Fibroblast of skin of left quadriceps (primary cell): Measurements from ENCODE around the gene CGREF1.
"Not testable (repeated sequence)": the region's sequence is repeated elsewhere in the genome, so short reads cannot be mapped to it uniquely, and the experiment has no call there.

ENCODE experiments used
- DNase-seq, 2 experiments: peaks; one replicate each; pipeline ENCODE4 v3.0.0-alpha.2; 2013; ENCODE audit warnings: low read depth in 2 of 2

The CGREF1 gene

GRCh38 chr2:27137322-27137935, 18.5 kb upstream of the CGREF1 start:
- DNase-seq: no peak

DNA sequence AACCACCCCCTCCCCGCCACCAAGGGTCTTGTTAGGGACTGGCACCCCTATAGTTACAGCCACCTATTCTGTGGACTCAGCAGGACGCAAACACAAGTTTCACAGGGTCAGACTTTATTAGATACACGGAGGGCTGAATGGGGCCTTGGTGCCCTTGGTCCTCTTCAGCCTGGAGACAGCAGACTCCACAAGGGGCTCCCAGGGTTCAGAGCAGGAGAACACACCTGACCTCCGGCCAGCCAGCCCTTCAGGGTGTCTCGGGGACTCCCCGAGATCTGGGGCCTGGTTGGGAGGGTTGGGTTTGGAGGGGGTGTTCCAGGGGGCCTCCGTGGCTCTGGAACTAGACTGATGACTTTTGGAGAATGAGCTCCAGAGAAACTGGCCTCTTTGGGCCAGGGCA, 17.8 kb upstream of the CGREF1 start:
- no peak for DNase-seq

GRCh38 chr2:27135478-27135955, 16.6 kb upstream of the CGREF1 start:
- no peak for DNase-seq

DNA sequence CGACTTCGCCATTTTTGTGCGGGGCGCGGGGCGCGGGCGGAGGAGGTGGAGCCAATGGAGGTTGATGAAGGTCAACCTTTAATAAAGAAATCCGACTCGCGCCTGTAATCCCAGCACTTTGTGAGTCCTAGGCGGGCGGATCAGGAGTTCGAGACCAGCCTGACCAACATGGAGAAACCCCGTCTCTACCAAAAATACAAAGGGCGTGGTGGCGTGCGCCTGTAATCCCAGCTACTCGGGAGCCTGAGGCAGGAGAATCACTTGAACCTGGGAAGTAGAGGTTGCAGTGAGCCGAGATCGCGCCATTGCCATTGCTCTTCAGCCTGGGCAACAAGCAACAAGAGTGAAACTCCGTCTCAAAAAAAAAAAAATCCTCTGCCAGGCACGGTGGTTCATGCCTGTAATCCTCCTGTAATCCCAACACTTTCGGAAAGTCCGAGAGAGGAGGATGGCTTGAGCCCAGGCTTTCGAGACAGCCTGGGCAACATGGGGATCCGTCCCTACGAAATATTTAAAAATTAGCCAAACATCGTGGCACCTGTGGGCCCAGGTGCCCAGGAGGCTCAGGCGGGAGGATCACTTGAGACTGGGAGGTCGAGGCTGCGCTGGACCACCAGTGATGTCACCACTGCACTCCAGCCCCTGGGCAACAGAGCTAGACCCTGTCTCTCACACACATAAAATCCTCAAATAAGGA, 16.0 kb upstream of the CGREF1 start:
- no peak for DNase-seq

- DNase-seq: peak; percentile 90 to 91
Observed at GRCh38 chr2:27133905-27134780, 15.2 kb upstream of the CGREF1 start, which contains the start of gene PREB. Gene PREB (minus strand): TSS chr2:27134636. CDS start chr2:27134421, 215 bp downstream.

DNA sequence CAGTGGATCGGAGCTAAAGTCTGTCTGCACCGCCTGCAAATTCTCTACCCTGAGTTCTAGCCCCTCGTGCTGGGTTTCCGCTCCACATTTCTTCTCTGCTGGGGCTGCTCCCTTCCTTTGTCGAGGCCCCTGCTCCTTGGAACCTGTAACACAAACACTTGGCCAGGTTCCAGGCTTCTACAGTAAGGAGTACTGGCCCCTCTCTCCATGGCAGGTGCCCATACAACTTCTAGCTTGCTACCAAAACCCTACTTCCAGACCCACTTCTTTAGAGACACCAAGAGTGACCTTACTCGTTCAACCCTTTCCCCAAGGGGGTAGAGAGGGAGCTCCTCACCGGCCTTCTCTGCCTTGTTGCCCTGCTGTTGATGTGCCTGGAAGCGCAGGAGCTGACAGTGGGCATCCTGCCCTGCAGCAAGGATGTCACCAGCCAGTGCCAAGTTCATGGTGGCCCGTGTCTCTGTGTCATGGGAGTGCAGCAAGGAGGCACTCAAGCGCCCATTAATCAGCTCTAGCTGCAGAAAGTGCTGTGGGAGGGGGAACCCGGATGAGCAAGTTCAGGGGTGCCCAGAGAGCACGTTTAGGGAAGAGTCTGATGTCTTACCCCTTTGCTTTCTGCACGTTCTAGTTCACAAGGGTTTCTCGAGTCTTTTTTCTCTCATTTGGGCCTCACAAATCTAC, 14.4 kb upstream of the CGREF1 start:
- no peak for DNase-seq

DNA sequence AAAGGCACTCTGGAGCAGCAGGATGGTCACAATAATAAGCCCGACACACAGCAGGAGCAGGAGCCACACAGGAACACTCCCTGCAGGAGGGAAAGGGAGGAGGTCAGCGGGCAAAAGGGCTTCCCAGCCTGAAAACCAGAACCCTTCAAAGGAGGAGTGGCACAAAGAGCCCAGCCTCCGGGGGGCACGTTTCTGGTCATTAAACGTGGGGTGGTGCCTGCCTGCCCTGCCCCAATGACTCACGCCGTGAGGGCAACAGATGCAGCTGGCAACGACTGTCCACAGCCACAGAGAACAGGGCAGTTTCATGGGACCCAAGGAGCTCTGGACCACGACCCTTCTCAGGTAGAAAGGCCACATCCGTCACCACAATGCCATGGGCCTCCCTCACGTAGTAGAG, 12.5 kb upstream of the CGREF1 start:
- no peak for DNase-seq

- DNase-seq: no peak
Observed at GRCh38 chr2:27130396-27130795, 11.5 kb upstream of the CGREF1 start.

DNA sequence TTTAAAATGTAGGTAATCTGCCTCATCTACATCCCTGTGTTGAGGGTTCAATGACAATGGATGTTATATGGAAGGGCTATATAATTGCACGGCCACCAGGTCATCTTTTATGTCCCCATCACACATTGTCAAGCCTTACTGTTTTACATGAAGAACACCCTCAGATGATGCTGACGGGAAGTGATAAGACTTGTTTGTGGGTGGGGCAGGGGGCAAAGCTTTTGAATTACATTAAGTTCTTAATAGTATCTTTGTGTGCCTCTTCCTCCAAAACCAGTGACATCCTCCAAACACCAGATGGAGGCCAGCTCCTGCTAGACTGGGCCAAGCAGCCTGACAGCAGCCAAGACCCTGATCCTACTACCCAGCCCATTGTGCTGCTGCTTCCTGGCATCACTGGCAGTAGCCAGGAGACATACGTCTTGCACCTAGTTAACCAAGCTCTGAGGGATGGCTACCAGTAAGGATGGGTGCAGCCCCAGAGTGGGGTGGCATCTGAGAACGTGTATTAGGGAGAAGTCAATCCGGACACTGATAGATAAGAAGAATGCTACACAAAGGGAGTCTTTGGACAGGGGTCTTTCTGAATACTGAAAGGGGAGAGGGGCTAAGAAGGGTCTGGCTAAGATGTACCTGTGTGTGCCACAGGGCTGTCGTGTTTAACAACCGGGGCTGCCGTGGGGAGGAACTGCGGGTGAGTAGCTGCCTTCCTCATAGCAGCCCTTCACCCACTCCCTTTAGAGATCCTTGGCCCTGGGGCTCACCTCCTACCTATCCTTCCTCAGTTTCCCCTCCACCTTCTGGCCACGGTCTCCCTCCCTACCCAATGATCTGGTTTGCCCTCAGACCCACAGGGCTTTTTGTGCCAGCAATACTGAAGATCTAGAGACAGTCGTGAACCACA, 10.0 kb upstream of the CGREF1 start:
- no peak for DNase-seq

- DNase-seq: no peak
Observed at GRCh38 chr2:27127883-27128667, 9.1 kb upstream of the CGREF1 start.

DNA sequence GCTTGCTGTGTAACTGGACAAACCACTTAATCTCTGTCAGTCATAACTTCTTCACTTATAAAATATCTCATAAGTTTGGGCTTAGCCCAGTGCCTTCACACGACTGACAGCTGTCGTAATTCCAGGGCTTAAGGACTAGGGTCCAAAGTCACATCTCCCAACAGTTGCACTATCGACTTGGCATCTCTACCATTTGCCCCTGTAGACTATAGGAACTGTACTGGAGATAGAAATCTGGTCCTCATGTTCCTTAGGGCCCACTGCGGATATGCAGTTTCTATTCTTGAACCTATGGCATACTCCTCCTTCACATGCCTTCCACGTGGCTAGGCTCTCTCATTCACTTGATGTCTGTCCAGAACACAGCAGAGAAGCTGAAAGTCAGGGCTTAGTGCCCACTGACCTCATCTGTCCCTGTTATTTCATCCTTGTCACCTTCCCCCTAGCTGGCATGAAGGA, 7.4 kb upstream of the CGREF1 start:
- no peak for DNase-seq

- no peak for DNase-seq
Observed at GRCh38 chr2:27125104-27125503, 6.2 kb upstream of the CGREF1 start.

- no peak for DNase-seq
Observed at GRCh38 chr2:27123302-27124150, 4.6 kb upstream of the CGREF1 start, which contains the start of gene ABHD1. Gene ABHD1 (plus strand): TSS chr2:27123815. CDS start chr2:27123949, 134 bp downstream.

DNA sequence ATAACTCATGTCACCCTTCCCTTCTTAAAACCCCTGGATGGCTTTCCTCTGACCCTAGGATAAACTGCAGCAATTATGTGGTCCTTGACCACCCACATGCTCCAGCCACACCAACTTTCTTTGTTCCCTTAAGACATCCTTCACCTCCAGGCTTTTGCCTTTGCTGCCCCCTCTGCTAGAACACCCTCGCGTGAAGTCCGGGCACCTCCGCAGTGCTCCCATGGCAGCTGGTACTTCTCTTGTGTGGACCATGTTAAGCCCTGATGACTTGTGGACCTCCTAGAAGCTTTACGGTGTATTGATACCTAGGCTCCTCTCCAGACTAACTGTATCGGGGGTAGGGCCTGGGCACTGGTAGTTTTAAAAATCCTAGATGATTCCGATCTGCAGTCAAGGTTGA, 3.9 kb upstream of the CGREF1 start:
- no peak for DNase-seq

- DNase-seq: no peak
Observed at GRCh38 chr2:27121906-27122305, 3.0 kb upstream of the CGREF1 start.

DNA sequence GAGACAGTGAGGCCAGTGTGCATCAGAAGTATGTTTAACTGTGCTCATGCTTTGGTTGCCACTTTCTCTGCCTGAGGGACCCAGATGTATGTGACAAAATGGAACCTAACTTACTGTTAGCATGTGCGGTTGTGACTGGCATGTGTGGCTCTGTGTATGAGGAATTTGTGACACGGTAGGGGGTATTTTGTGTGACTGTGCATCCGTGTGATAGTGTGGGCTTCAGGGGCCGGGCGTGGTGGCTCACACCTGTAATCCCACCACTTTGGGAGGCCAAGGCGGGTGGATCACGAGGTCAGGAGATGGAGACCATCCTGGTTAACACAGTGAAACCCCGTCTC, 372 bp upstream of the CGREF1 start:
- not testable (repeated sequence) for DNase-seq

- DNase-seq: no peak
Observed at GRCh38 chr2:27117995-27118524, 868 bp downstream of the CGREF1 start.

GRCh38 chr2:27115519-27115918, 3.4 kb downstream of the CGREF1 start:
- DNase-seq: no peak
